ENCODE measurements around the gene CHAC2.
"Not testable (repeated sequence)": the region's sequence is repeated elsewhere in the genome, so short reads cannot be mapped to it uniquely, and the experiment has no call there.

Gene CHAC2

GRCh38 chr2:53780056-53780455 is 12.5 kb downstream of the CHAC2 start:
- DNase-seq = no peak

- DNase-seq = no peak
These were observed 15.1 kb downstream of the CHAC2 start for GRCh38 chr2:53782676-53783075.

GRCh38 chr2:53784436-53784835 is 16.8 kb downstream of the CHAC2 start:
- no peak for DNase-seq

DNA sequence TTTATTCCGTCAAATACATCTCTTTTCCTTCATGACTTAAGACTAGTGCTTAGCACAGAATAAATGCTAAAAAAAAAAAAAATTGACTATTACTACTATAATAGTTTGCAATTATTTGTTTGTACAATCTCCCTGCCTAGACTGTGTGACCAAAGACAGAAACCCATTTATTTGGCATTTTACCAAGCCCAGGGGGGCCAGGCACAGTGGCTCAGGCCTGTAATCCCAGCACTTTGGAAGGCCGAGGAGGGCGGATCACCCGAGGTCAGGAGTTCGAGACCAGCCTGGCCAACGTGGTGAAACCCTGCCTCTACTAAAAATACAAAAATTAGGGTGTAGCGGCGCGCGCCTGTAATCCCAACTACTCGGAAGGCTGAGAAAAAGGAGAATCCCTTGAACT is 17.8 kb downstream of the CHAC2 start:
- no peak for DNase-seq

DNA sequence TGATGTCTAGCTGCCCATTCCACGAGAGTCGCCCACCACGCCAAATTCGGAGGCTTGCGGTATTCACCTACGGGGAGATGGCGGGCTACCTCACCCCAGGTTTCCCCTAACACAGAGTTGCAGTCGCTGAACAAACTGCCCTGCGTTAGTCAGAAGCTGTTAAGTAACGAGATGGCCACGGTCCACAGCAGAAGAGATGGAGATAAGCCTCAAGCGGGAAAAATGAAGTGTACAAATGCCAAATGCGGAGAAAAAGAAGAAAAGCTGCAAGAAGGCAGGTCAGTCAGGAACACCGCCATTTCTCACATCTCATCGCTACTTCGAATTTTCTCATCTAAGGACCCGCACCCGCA is 18.7 kb downstream of the CHAC2 start:
- peak; percentile 74 for DNase-seq

DNA sequence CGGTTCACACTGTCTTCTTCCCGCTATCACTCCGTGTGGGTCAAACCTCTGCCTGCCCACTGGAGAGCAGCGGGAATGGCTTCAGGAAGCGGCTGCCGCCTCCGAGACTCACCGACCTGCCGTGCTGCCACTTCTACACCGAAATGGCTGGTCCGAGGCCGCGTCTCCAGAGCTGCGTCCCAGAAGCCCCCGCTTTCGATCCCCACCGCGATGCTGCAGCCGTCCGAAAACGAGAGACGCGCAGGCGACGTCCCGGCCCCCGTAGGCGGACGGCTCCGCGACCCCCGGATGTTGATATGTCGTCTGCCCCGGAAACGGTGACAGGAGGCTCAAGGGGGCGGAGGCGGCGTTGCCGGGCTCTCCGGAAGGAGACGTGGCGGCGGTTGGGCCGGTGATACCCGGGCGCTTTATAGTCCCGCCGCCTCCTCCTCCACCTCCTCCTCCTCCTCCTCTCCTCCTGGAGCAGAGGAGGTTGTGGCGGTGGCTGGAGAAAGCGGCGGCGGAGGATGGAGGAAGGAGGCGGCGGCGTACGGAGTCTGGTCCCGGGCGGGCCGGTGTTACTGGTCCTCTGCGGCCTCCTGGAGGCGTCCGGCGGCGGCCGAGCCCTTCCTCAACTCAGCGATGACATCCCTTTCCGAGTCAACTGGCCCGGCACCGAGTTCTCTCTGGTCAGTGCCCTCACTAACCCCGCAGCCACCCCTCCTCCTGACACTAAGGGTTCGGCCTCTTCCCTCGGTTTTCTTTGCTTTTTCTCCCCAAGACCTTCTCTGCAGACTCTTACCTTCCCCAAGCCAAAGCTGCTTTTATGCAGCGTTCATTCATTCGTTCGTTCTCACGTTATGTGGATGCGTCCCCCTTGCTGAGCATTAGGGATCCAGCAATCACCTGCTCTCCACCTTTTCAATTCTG is 19.4 kb downstream of the CHAC2 start, which contains the start of the genes ASB3 and ERLEC1:
Gene ASB3 (minus strand): TSS at position 249 of the 909 bp plus-strand sequence. CDS start 21,381 bp downstream, outside the sequence.
Gene ERLEC1 (plus strand): TSS at position 340 of the 909 bp plus-strand sequence. CDS start 167 bp downstream, at position 507.
- peak; percentile 95 for DNase-seq

DNA sequence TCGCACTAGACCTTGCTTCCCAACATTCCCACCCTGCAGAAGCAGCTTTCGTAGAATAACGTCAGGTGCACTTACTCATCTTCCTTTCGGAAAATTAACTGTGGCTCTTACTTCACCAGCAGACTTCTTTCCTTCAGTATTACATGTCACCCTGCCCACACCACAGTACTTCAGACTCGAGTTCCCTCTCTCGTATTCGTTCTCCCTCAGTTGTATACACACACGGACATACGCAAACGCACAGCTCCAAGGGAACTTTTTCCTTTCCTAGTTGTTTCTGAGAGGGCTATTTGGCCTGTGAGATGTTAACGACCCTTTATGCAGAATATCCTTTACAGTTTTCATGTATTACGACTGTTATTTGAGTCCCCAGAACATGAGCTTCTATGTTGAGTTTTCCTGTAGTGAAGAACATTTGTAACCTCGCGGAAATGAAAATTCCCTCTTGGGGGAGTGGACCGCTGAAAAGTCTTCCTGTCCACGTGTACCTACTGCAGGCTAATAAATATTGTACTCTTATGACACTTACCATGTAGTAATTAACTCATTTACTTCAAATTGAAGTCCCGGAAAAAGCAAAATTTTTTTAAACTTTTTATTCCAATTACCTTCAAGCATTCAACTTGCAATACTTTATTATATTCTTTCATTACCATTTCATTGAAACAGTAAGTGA is 20.1 kb downstream of the CHAC2 start:
- no peak for DNase-seq

GRCh38 chr2:53793261-53793660 is 25.7 kb downstream of the CHAC2 start:
- DNase-seq = no peak

- DNase-seq = no peak
These were observed 26.2 kb downstream of the CHAC2 start for GRCh38 chr2:53793821-53794220.

DNA sequence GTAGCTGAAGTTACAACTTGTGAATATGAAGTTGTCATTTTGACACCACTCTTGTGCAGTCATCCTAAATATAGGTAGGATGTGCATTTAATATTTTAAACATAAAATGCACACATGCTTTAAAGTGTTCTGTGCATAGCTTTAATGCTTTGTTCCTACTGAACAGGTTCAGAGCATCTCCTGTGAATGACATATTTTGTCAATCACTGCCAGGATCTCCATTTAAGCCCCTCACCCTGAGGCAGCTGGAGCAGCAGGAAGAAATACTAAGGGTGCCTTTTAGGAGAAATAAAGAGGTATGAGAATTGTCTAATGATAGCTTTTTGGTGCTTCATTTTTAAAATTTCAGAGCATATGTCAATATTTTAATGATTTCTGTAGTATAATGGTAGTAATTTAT is 33.9 kb downstream of the CHAC2 start:
- no peak for DNase-seq

GRCh38 chr2:53802617-53803151 is 35.1 kb downstream of the CHAC2 start:
- DNase-seq = no peak

DNA sequence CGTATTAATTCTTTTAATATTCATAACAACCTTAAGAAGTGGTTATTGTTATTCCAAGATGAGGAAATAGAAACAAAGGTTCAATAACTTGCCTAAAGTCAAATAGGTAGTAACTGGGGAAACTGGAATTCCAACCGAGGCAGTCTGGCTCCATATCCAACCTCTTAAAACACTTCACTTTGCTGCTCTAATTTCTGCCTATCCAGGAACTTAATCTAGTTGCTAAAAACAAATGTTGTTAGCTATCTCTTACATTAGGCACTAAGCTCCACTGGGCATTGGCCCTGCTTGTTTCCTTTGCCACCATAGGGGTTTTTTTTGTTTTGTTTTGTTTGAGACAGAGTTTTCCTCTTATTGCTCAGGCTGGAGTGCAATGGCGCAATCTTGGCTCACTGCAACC is 44.0 kb downstream of the CHAC2 start:
- DNase-seq = no peak

DNA sequence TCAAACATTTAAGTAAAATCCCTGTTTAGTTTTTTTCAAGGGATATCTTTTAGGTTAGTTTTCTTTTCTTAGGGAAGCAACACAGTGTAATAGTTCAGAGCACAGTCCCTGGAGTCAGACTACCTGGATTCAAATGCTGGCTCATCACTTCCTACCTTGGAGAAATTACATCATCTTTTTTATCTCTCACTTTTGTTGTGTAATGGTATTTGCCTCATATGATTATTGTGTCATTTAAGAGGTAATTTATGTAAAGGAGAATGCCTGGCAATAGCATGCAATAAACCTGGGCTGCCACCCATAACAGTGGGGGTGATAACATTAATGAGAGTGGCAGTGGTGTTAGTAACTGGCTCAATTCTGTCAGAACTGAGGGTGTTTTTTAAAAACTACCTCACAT is 45.5 kb downstream of the CHAC2 start:
- no peak for DNase-seq

- DNase-seq = no peak
These were observed 51.3 kb downstream of the CHAC2 start for GRCh38 chr2:53818854-53819435.

- no peak for DNase-seq
These were observed 52.0 kb downstream of the CHAC2 start for GRCh38 chr2:53819634-53820033.

DNA sequence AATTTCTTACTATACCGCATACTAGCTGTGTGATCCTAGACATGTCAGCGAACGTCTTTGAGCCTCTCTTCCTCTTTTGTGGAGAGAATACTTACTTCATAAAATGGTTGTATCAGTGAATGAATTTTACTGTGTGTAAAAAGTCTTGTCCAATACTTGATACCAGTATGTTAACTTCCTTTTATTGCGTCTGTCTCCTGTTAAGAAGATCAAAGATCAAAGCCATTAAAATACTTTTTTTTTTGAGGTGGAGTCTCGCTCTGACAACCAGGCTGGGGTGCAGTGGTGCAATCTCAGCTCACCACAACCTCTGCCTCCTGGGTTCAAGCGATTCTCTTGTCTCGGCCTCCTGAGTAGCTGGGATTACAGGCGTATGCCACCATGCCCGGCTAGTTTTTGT is 52.4 kb downstream of the CHAC2 start:
- no peak for DNase-seq

GRCh38 chr2:53820711-53821110 is 53.1 kb downstream of the CHAC2 start:
- DNase-seq = no peak

DNA sequence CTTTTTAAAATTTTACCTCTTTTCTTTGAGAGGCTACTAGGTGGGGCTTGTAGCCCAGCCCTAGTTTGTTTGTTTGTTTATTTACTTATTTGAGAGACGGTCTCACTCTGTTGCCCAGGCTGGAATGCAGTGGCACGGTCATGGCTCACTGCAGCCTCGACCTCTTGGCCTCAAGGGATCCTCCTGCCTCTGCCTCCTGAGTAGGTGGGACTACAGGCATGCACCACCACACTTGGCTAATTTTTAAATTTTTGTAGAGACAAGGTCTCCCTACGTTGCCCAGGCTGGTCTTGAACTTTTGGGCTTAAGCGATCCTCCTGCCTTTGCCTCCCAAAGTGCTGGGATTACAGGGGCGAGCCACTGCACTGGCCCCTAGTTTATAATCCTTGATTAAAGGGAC is 54.2 kb downstream of the CHAC2 start:
- no peak for DNase-seq

- DNase-seq = not testable (repeated sequence)
These were observed 56.0 kb downstream of the CHAC2 start for GRCh38 chr2:53823639-53824038.
